ENCODE measurements around the gene MVB12B. TPM values are rescaled to one million over a fixed set of nuclear protein-coding genes. Genes with fewer than 3 reads are reported as not detected.

MVB12B gene
- total and polyA plus RNA-seq, 2 of the 4 experiments (the other 2 are of a cell fraction): 2.0 to 4.0 TPM

DNA sequence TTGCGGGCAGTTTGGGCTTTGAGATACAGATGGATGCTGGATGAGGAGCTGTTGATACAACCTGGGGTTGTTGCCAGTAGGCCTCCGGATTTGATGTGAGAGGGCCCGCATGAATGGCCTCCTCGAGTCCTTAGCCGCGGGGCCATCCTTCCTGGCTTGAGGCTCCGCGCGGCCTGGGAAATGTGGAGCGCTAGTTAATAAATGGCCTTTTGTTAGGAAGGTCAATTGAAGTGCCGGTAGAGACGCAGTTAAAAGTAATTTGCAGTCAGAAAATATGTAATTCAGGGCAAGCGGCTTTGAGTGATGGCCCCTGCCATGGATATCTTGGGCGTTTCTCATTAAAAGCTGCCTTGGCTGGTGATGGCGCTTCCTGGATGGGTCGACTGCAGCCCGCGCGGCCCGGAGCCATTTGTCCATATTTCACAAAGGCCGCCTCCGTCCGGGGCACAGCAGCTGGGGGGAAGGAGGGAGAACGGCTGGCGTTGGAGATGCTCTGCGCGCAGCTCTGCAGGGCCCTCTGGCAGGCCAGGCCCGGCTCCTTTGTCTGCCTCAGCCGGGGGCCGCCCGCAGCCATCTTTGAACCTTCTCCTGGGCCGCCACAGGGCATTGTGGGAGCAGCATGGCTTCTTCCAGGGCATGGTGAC, 11.2 kb downstream of the MVB12B start:
- ATAC-seq (ENCODE audit: low read depth) (no peak), DNase-seq (no peak)
- H3K4me3 ChIP-seq (ENCODE audit: insufficient read depth, low read depth, low read length): no peak overlapping the region
- H3K36me3 ChIP-seq (ENCODE audit: control insufficient read depth, insufficient read depth, low read length): peaks cover 5% of the 10 kb centered on the region; the same call in 1 of the 2 replicates
- 94% methylated on average over 18 of the region's 32 CpGs; no CpG with 5 or more reads in 1 of the 2 experiments for WGBS, 2 experiments (ENCODE audit: extremely low coverage in 2 of 2, insufficient read length in 1 of 2)
- H2BK20ac ChIP-seq (ENCODE audit: low read depth, low read length): no peak overlapping the region
- no peak overlapping the region for H4K8ac ChIP-seq (ENCODE audit: low read depth in 2 of 2, low read length in 2 of 2)
- H3K56ac ChIP-seq (ENCODE audit: extremely low read depth, insufficient read depth, low read length): no peak overlapping the region
- H2BK15ac ChIP-seq (ENCODE audit: low read depth, low read length): no peak overlapping the region
- no peak overlapping the region for H2AFZ ChIP-seq (replicated peaks; ENCODE audit: low read length, poor library complexity)
- dilution Hi-C loops (cut with HindIII; ENCODE audit: low sequenced_read_pairs, unreplicated experiment) (no loop called here), intact Hi-C loops (cut with micrococcal nuclease) (no loop called here), in situ Hi-C loops (cut with MboI; ENCODE audit: low sequenced_read_pairs) (no loop called here)
- no peak overlapping the region for H2BK120ac ChIP-seq (ENCODE audit: low read depth, low read length)
- H2AK5ac ChIP-seq (ENCODE audit: low read depth, low read length): no peak overlapping the region
- H3K79me1 ChIP-seq (ENCODE audit: low read depth in 1 of 2, low read length in 2 of 2): peaks cover 8 to 26% of the 10 kb centered on the region in 2 experiments
- peaks cover 10% of the 10 kb centered on the region for H3K4me1 ChIP-seq (ENCODE audit: control insufficient read depth, insufficient read depth, low read length)
- TF ChIP-seq MAZ (IDR thresholded peaks at IDR 0.05; ENCODE audit: borderline replicate concordance, low read depth, low read length) (no peak), RFX5 (IDR thresholded peaks at IDR 0.05; ENCODE audit: low read depth, low read length) (no peak), RAD21 (IDR thresholded peaks at IDR 0.05; ENCODE audit: low read length) (no peak), CEBPB (IDR thresholded peaks at IDR 0.05; ENCODE audit: low read depth, low read length) (no peak)
- TF ChIP-seq, protein P1, sequence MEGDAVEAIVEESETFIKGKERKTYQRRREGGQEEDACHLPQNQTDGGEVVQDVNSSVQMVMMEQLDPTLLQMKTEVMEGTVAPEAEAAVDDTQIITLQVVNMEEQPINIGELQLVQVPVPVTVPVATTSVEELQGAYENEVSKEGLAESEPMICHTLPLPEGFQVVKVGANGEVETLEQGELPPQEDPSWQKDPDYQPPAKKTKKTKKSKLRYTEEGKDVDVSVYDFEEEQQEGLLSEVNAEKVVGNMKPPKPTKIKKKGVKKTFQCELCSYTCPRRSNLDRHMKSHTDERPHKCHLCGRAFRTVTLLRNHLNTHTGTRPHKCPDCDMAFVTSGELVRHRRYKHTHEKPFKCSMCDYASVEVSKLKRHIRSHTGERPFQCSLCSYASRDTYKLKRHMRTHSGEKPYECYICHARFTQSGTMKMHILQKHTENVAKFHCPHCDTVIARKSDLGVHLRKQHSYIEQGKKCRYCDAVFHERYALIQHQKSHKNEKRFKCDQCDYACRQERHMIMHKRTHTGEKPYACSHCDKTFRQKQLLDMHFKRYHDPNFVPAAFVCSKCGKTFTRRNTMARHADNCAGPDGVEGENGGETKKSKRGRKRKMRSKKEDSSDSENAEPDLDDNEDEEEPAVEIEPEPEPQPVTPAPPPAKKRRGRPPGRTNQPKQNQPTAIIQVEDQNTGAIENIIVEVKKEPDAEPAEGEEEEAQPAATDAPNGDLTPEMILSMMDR (conservative IDR thresholded peaks at IDR 0.05; ENCODE audit: low read depth, low read length): no peak
- ChIA-PET CTCF (no interaction called here), POLR2A (ENCODE audit: unreplicated experiment) (no interaction called here)
- no peaks in the 10 kb centered on the region for H3K9me3 ChIP-seq (ENCODE audit: control insufficient read depth, insufficient read depth, low read length)
- H3K4ac ChIP-seq (ENCODE audit: low read depth, low read length): no peak overlapping the region
- H4K91ac ChIP-seq (ENCODE audit: insufficient read depth, low read depth, low read length): no peak overlapping the region
- no peak overlapping the region for H4K5ac ChIP-seq (ENCODE audit: low read depth, low read length)
- H3K18ac ChIP-seq (ENCODE audit: low read depth, low read length): no peak overlapping the region
- no TSS peak for BruUV-seq (replicated peaks)
- H3K27ac ChIP-seq (ENCODE audit: insufficient read depth, low read length): no peak overlapping the region
- no peaks in the 10 kb centered on the region for H3K27me3 ChIP-seq (ENCODE audit: control insufficient read depth, insufficient read depth, low read length)
- H3K14ac ChIP-seq (replicated peaks; ENCODE audit: low read depth, low read length): no peak overlapping the region
- no peak overlapping the region for H2BK5ac ChIP-seq (ENCODE audit: low read depth, low read length, poor library complexity, severe bottlenecking)
- no peak overlapping the region for H3K4me2 ChIP-seq (ENCODE audit: low read depth, low read length)
- 0 out of 2 replicates have a peak, but pooled peaks cover 3% of the 10 kb centered on the region for H3K9me1 ChIP-seq (ENCODE audit: insufficient read depth, low read length)
- no peak overlapping the region for H2AK9ac ChIP-seq (replicated peaks; ENCODE audit: low read depth, low read length, poor library complexity)
- H4K20me1 ChIP-seq (ENCODE audit: insufficient read depth, low read length): peaks cover 13% of the 10 kb centered on the region; the same call in 1 of the 2 replicates
- no peak overlapping the region for H3K23ac ChIP-seq (ENCODE audit: low read depth, low read length)
- H3K9ac ChIP-seq (ENCODE audit: low read depth, low read length): no peak overlapping the region
